ENCODE results near the gene PIM2.

PIM2 gene

GRCh38 chrX:48904180-48904579 is 14.6 kb downstream of the PIM2 start:
- 94% methylated on average over 6 of the region's 8 CpGs for WGBS
- H3K4me1 ChIP-seq (ENCODE audit: control insufficient read depth, insufficient read depth, low read depth, low read length): peaks cover 4% of the 10 kb centered on the region
- H2BK120ac ChIP-seq (ENCODE audit: low read depth, low read length): no peak overlapping the region
- H4K8ac ChIP-seq (ENCODE audit: low read length): no peak overlapping the region
- H4K91ac ChIP-seq (ENCODE audit: low read length): no peak overlapping the region
- H3K27ac ChIP-seq (ENCODE audit: low read length, poor library complexity, severe bottlenecking): no peak overlapping the region
- H3K9ac ChIP-seq (ENCODE audit: low read length): no peak overlapping the region
- H3K4me2 ChIP-seq (ENCODE audit: low read length, poor library complexity, severe bottlenecking): no peak overlapping the region
- no peaks in the 10 kb centered on the region for H3K9me3 ChIP-seq (ENCODE audit: control insufficient read depth, low read length)
- H3K14ac ChIP-seq (ENCODE audit: low read length in 2 of 2): no peak overlapping the region
- H2BK5ac ChIP-seq (ENCODE audit: low read depth, low read length, poor library complexity, severe bottlenecking): no peak overlapping the region
- no peak overlapping the region for H3K23ac ChIP-seq (ENCODE audit: low read length in 2 of 2)
- no peak overlapping the region for H2AK5ac ChIP-seq (ENCODE audit: low read length, severe bottlenecking)
- H3K18ac ChIP-seq (ENCODE audit: low read depth in 1 of 2, low read length in 2 of 2): no peak overlapping the region
- no peaks in the 10 kb centered on the region for H3K27me3 ChIP-seq (ENCODE audit: control insufficient read depth in 1 of 2, insufficient read depth in 1 of 2, low read length in 2 of 2)
- no peak overlapping the region for H3K4me3 ChIP-seq (ENCODE audit: insufficient read depth in 1 of 2, low read depth in 1 of 2, low read length in 2 of 2)
- H2BK15ac ChIP-seq (ENCODE audit: low read depth, poor library complexity, severe bottlenecking): no peak overlapping the region
- peaks cover 58 to 60% of the 10 kb centered on the region in 2 experiments for H3K36me3 ChIP-seq (ENCODE audit: control insufficient read depth in 1 of 2, insufficient read depth in 2 of 2, low read depth in 1 of 2, low read length in 2 of 2)
- H2BK12ac ChIP-seq (ENCODE audit: low read length in 2 of 2): no peak overlapping the region
- H3K4ac ChIP-seq (ENCODE audit: low read depth in 1 of 2, low read length in 2 of 2): no peak overlapping the region
- no peak overlapping the region for H2AFZ ChIP-seq (ENCODE audit: low read depth, low read length)
- no peak for DNase-seq
- H3K79me1 ChIP-seq (replicated peaks; ENCODE audit: low read length, poor library complexity, severe bottlenecking): peaks cover 7% of the 10 kb centered on the region

- H4K91ac ChIP-seq (ENCODE audit: low read length): no peak overlapping the region
- 100% methylated on average over 2 of the region's 6 CpGs for WGBS
- no peak overlapping the region for H2BK12ac ChIP-seq (ENCODE audit: low read length in 2 of 2)
- H3K36me3 ChIP-seq (ENCODE audit: control insufficient read depth in 1 of 2, insufficient read depth in 2 of 2, low read depth in 1 of 2, low read length in 2 of 2): peaks cover 52 to 58% of the 10 kb centered on the region in 2 experiments
- no peak overlapping the region for H3K4ac ChIP-seq (ENCODE audit: low read depth in 1 of 2, low read length in 2 of 2)
- H2AFZ ChIP-seq (ENCODE audit: low read depth, low read length): no peak overlapping the region
- no peak overlapping the region for H2BK5ac ChIP-seq (ENCODE audit: low read depth, low read length, poor library complexity, severe bottlenecking)
- no peak overlapping the region for H3K18ac ChIP-seq (ENCODE audit: low read depth in 1 of 2, low read length in 2 of 2)
- no peak overlapping the region for H2BK15ac ChIP-seq (ENCODE audit: low read depth, poor library complexity, severe bottlenecking)
- no peaks in the 10 kb centered on the region for H3K9me3 ChIP-seq (ENCODE audit: control insufficient read depth, low read length)
- H3K14ac ChIP-seq (ENCODE audit: low read length in 2 of 2): no peak overlapping the region
- no peak overlapping the region for H3K9ac ChIP-seq (ENCODE audit: low read length)
- H3K23ac ChIP-seq (ENCODE audit: low read length in 2 of 2): no peak overlapping the region
- H3K4me3 ChIP-seq (ENCODE audit: insufficient read depth in 1 of 2, low read depth in 1 of 2, low read length in 2 of 2): no peak overlapping the region
- DNase-seq: no peak
- H3K27ac ChIP-seq (ENCODE audit: low read length, poor library complexity, severe bottlenecking): no peak overlapping the region
- H4K8ac ChIP-seq (ENCODE audit: low read length): no peak overlapping the region
- H3K79me1 ChIP-seq (replicated peaks; ENCODE audit: low read length, poor library complexity, severe bottlenecking): peaks cover 7% of the 10 kb centered on the region
- H2AK5ac ChIP-seq (ENCODE audit: low read length, severe bottlenecking): no peak overlapping the region
- H3K4me2 ChIP-seq (ENCODE audit: low read length, poor library complexity, severe bottlenecking): no peak overlapping the region
- H3K27me3 ChIP-seq (ENCODE audit: control insufficient read depth in 1 of 2, insufficient read depth in 1 of 2, low read length in 2 of 2): no peaks in the 10 kb centered on the region
- peaks cover 8% of the 10 kb centered on the region for H3K4me1 ChIP-seq (ENCODE audit: control insufficient read depth, insufficient read depth, low read depth, low read length)
- H2BK120ac ChIP-seq (ENCODE audit: low read depth, low read length): no peak overlapping the region
Observed at GRCh38 chrX:48903290-48903689, 15.5 kb downstream of the PIM2 start.

- Histone ChIP-seq H3K4me2 (ENCODE audit: low read length, poor library complexity, severe bottlenecking) (no peak overlapping the region), H3K9ac (ENCODE audit: low read length) (no peak overlapping the region), H3K27me3 (ENCODE audit: control insufficient read depth in 1 of 2, insufficient read depth in 1 of 2, low read length in 2 of 2) (no peaks in the 10 kb centered on the region), H3K4me1 (ENCODE audit: control insufficient read depth, insufficient read depth, low read depth, low read length) (peaks cover 8% of the 10 kb centered on the region), H2AK5ac (ENCODE audit: low read length, severe bottlenecking) (no peak overlapping the region), H3K18ac (ENCODE audit: low read depth in 1 of 2, low read length in 2 of 2) (no peak overlapping the region), H2BK120ac (ENCODE audit: low read depth, low read length) (no peak overlapping the region), H3K36me3 (ENCODE audit: control insufficient read depth in 1 of 2, insufficient read depth in 2 of 2, low read depth in 1 of 2, low read length in 2 of 2) (peaks cover 52 to 58% of the 10 kb centered on the region in 2 experiments), H3K4ac (ENCODE audit: low read depth in 1 of 2, low read length in 2 of 2) (no peak overlapping the region), H2BK12ac (ENCODE audit: low read length in 2 of 2) (no peak overlapping the region), H4K91ac (ENCODE audit: low read length) (no peak overlapping the region), H3K23ac (ENCODE audit: low read length in 2 of 2) (no peak overlapping the region), H3K27ac (ENCODE audit: low read length, poor library complexity, severe bottlenecking) (no peak overlapping the region), H3K4me3 (ENCODE audit: insufficient read depth in 1 of 2, low read depth in 1 of 2, low read length in 2 of 2) (no peak overlapping the region), H2BK5ac (ENCODE audit: low read depth, low read length, poor library complexity, severe bottlenecking) (no peak overlapping the region), H2AFZ (ENCODE audit: low read depth, low read length) (no peak overlapping the region), H2BK15ac (ENCODE audit: low read depth, poor library complexity, severe bottlenecking) (no peak overlapping the region), H3K9me3 (ENCODE audit: control insufficient read depth, low read length) (no peaks in the 10 kb centered on the region), H4K8ac (ENCODE audit: low read length) (no peak overlapping the region), H3K79me1 (replicated peaks; ENCODE audit: low read length, poor library complexity, severe bottlenecking) (peaks cover 7% of the 10 kb centered on the region), H3K14ac (ENCODE audit: low read length in 2 of 2) (no peak overlapping the region)
- no peak for DNase-seq
- 91% methylated on average over 14 of the region's 14 CpGs for WGBS
Observed at GRCh38 chrX:48902776-48903175, 16.0 kb downstream of the PIM2 start.

GRCh38 chrX:48902135-48902534 is 16.7 kb downstream of the PIM2 start:
- Histone ChIP-seq H2BK5ac (ENCODE audit: low read depth, low read length, poor library complexity, severe bottlenecking) (no peak overlapping the region), H2AFZ (ENCODE audit: low read depth, low read length) (no peak overlapping the region), H3K14ac (ENCODE audit: low read length in 2 of 2) (no peak overlapping the region), H3K4me2 (ENCODE audit: low read length, poor library complexity, severe bottlenecking) (no peak overlapping the region), H2BK12ac (ENCODE audit: low read length in 2 of 2) (no peak overlapping the region), H3K27ac (ENCODE audit: low read length, poor library complexity, severe bottlenecking) (no peak overlapping the region), H3K4me3 (ENCODE audit: insufficient read depth in 1 of 2, low read depth in 1 of 2, low read length in 2 of 2) (no peak overlapping the region), H3K23ac (ENCODE audit: low read length in 2 of 2) (no peak overlapping the region), H3K9ac (ENCODE audit: low read length) (no peak overlapping the region), H4K8ac (ENCODE audit: low read length) (no peak overlapping the region), H2BK120ac (ENCODE audit: low read depth, low read length) (no peak overlapping the region), H2AK5ac (ENCODE audit: low read length, severe bottlenecking) (no peak overlapping the region), H3K9me3 (ENCODE audit: control insufficient read depth, low read length) (no peaks in the 10 kb centered on the region), H4K91ac (ENCODE audit: low read length) (no peak overlapping the region), H3K27me3 (ENCODE audit: control insufficient read depth in 1 of 2, insufficient read depth in 1 of 2, low read length in 2 of 2) (no peaks in the 10 kb centered on the region), H3K79me1 (replicated peaks; ENCODE audit: low read length, poor library complexity, severe bottlenecking) (peaks cover 7% of the 10 kb centered on the region), H3K4me1 (ENCODE audit: control insufficient read depth, insufficient read depth, low read depth, low read length) (peaks cover 8% of the 10 kb centered on the region), H3K4ac (ENCODE audit: low read depth in 1 of 2, low read length in 2 of 2) (no peak overlapping the region), H3K36me3 (ENCODE audit: control insufficient read depth in 1 of 2, insufficient read depth in 2 of 2, low read depth in 1 of 2, low read length in 2 of 2) (peaks cover 52 to 54% of the 10 kb centered on the region in 2 experiments), H2BK15ac (ENCODE audit: low read depth, poor library complexity, severe bottlenecking) (no peak overlapping the region), H3K18ac (ENCODE audit: low read depth in 1 of 2, low read length in 2 of 2) (no peak overlapping the region)
- 96% methylated on average over 20 of the region's 20 CpGs for WGBS
- DNase-seq: no peak
